CD4-positive, alpha-beta T cell treated with Interleukin-15 for 4 hours (primary cell): Measurements from ENCODE around the gene FBXL7.

ENCODE experiments used
- DNase-seq: peaks from one replicate; pipeline ENCODE4 v3.0.0-alpha.2; 2020; ENCODE audit warnings: low spot score

Gene FBXL7

DNA sequence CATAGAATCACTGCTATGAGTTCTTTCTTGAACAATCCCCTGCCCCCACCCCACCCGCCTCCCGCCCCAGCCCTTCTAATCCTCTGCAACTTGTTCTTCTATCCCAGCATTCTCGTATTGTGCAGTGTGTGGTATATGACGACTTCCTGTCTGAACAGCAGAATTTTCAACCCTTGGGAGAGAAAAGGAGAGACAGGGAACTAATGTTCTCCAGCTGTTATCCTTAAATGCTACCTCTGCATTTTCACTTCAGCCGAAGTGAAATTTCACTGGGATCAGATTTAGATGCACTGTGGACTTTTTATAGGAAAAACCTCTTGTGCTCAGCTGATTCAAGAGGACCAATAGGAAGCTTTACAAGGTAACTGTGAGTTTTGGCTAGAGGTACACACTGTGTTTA lies 2.2 kb downstream of the FBXL7 start:
- no peak for DNase-seq

DNA sequence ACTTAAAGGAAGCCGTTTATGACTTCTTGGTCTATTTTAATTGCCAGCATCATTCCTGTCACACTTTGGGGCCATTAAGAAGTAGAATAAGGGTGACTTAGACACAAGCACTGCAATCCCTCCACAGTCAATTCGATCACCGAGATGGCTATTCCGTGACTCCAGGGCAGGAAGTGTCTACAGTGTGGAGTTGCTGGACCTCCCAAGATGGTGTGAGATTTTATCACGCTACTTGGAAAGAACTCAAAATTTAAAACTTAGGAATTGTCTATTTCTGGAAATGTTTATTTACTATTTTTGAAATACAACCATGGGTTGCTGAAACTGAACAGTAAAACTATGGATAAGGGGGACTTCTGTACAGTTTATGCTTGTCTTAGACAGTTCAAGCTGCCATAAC lies 6.2 kb downstream of the FBXL7 start:
- no peak for DNase-seq

DNA sequence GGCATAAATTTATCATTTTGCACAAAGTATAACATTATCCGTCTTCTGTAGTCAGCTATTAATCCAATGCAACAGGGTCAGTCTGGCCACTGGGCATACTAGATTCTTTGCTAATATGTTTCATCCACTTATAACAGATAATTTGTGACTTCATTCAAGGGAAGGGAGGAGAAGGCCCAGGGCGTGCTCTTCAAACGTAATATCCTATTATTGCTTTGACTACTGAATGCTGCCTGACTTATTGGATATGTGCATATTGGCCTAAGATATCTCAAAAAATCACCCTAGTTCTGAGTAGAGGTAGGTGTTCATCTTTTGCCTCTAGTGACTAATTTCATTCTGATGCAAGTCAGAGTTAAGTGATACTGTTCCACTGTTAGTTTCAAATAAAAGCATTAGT lies 6.9 kb downstream of the FBXL7 start:
- DNase-seq: no peak

DNA sequence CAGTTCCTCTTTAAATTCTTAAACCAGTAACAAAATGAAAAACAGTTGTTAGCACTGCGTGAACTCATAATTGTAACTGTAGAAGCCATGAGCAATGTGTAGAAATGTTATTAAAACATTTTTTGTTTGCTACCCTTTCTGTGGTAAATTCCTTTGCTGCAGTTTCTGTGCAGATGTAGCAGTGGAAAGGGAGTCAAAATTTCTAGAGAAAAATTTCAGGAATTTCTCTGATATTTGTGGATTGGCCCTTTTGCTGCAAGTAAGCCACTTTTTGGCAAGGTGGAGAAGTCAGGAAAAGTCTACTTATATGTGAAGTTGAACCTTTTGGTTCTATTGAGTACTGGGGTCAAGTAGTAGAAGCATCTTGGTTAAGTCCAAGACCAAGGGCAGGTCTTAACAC lies 10.1 kb downstream of the FBXL7 start:
- DNase-seq: no peak

DNA sequence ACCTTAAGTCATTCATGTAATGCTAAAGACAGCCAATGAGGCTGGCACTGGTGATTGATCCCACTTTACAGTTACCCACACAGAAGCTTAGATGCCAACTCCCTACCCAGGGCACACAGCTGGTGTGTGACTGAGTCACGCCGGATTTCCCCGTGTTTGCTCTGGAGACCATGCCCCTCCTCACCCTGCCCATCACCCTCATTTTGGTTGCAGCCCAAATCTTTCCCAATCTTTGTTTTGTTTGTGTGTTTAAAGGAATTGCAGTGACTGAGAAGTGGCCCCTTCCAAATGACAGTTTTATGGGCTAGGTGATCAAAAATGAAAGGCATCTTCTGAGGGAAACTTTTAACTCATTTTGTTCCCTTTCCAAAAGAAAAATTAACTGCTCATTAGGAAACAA lies 10.9 kb downstream of the FBXL7 start:
- no peak for DNase-seq

DNA sequence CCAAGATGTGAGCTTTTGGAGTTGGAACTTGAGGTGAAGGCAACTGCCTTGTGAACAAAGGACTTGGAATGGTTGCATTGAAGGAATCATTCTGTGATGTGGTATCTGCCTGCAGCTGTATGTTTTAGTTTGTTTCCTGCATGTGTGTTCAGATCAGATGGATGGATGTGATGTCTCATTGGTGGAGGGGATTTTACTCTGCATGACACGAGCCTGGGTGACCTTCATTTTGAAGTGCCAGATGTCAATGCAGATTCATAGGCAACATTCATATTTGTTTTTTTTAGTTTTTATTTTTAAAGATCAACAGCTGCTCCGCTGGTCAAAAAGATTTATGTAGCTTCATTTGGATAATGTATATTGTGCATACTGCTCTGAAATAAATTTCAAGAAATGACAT lies 13.5 kb downstream of the FBXL7 start:
- DNase-seq: no peak

DNA sequence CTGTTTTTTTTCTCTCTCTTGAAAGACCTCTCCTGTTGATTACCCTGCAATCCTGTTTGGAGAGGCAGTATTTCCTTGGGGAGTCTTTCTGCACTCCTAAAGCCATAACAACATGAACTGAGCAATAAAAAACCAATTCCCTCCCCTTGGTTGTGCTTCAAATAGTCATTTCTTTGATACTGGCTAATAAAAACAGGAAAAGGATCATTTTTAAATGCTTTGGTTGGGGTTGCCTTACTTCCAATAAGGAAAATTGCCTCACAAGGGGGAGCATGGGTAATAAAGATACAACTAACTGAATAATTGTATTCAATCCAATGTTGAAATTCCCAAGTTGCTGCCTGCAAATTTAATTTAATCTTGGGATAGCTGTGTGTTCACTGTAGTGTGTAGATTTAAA lies 13.9 kb downstream of the FBXL7 start:
- DNase-seq: no peak

DNA sequence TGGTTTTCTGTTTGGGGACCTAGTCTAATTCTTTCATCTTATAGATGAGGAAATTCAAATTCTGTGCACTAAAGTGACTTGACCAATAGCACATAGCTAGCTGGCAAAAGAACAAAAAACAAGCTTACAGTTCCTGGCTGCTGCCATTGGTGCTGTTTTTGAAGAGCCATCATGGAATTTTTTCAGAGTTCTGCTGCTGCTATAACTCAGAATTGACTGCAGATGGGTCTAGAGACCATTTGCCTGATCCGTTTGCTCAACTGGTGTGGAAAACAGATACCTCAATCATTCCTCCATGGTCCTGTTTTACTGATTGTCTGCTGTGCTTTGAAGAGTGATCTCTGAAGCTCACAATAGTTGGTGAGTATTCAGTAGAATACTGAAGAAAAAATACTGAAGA lies 15.2 kb downstream of the FBXL7 start:
- DNase-seq: no peak

DNA sequence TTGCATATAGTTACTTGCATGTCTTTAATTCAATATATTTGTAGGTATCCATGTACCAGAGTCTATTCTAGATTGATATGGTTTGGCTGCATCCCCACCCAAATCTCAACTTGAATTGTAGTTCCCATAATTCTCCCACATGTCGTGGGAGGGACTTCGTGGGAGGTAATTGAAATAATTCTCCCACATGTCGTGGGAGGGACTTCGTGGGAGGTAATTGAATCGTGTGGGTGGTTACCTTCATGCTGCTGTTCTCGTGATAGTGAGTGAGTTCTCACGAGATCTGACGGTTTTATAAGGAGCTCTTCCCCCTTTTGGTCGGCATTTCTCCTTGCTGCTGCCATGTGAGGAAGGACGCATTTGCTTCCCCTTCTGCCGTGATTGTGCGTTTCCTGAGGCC lies 16.5 kb downstream of the FBXL7 start:
- DNase-seq: no peak

DNA sequence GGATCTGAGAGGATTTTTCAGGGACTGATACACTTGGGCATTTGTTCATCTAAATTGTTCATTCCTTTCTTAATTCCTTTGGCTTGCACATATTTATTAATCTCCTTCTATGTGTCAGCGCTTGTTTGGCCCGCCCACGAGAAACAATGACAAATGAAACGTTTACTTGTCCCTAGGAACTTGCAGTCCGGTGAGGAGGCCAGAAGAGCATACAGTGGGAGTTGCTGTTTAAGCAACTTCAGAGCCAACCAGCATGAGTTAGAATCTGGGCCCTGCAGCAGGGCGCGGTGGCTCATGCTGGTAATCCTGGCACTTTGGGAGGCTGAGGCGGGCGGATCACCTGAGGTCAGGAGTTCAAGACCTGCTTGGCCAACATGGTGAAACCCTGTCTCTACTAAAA lies 18.8 kb downstream of the FBXL7 start:
- DNase-seq: no peak

DNA sequence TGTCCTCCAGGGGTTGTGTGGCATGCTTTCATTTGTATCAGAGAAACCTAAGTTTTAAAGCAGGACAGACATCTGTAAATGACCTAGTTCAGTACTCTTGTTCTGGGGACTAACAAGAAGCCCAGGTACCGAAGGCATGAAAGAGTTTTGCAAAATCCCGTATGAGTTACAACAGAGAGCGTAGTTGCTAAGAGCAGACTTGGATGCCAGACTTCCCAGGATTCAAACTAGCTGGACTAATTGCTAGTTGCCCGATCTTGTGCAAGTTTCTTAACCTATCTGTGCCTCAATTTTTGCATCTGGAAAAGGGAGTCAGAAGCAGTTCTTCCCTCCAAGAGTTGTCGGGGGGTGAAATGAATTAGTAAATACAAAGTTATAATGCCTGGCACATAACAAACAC lies 20.9 kb downstream of the FBXL7 start:
- DNase-seq: no peak

DNA sequence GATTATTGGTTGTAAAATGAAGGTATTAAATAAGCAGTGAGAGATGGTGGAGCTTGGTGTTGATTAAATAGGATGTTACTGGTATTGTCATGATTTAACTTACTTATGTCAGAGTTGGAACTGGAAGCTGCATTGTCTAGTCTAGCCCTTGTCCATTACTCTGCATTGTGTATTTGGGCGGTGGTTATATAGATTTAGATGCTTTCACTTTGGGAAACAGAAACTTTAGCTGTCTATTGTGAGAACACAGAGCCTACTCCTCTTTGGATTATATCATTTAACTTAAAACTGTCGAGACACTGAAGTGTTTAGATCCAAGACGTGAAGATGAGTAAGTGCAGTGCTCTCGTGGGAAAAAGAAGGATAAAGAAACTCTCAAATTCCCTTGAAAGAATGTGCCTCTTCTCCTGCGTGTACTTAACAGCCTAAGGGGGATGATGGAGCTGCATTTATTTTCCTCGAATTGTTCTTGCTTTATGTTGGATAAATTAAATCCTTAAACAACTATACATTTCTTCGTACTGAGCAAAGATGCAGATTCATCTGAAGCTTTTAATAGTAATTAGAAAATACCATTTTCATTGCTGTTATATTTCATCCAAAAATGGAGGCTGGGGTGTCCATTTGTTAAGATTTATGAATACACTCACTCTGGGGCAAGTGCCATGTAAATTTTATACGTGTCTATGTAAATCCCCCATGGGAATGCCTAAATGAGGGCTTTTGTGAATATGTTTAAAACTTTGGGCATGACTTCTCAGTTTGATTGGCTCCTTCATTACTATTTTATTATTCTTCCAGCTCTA lies 21.6 kb downstream of the FBXL7 start:
- no peak for DNase-seq

DNA sequence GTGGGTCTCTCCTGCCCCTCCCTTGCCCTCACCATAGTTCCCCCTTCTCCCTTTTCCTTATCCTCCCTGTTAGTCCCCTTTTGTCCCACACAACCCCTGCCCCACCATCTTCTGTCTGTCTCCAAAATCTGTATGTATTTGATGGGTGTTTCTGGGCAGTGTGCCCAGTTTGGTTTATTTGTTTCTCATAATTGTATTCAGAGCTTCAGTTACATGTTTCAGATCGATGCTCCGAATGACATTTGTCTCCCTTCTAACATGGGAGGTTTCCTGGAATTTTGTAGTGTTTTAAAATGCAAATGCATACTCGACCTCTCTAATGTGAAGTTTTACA lies 22.2 kb downstream of the FBXL7 start:
- DNase-seq: no peak

DNA sequence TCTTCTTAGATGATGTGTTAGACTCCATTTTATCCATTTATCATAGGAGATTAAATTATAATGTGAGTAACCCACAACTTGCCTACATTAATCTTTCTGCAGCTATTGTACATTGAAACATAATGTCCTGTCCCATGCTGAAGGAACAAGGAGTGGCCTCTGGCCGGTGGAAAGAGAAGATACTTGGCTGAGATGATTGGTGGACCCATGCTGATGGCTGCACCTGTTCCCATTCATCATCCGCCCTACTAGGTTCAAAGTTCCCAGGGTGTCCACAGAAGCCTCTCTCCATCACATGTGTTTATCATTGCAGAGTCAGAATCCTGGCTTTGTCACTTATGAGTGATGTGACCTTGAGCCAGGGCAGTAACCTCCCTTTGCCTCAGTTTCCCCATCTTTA lies 24.7 kb downstream of the FBXL7 start:
- no peak for DNase-seq

DNA sequence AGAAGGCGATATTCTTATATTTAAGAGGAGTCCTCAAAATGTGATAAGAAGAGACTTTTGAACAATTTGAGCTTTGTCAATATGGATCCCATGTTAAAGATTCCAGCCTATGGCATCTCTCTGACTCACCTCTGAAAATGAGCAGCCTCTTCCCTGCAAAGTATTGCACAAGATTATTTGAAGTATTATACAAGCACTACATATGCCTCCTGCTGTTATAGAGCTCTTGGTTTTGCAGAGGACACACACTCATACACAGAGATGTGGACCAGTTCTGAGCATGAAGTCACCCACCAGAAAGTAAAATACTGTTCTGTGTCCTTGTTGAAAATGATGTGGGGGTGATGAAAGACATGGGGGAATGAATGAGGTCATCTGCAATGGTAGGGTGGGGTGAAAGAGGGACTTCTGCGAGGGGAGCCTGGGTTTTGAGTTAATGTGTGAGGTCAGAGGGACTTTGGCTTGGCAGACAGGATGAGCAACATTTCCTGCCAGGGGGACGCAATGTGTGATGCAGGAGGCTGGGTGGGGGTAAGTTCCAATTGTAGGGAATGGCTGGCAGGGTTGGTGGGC lies 25.8 kb downstream of the FBXL7 start:
- DNase-seq: no peak

DNA sequence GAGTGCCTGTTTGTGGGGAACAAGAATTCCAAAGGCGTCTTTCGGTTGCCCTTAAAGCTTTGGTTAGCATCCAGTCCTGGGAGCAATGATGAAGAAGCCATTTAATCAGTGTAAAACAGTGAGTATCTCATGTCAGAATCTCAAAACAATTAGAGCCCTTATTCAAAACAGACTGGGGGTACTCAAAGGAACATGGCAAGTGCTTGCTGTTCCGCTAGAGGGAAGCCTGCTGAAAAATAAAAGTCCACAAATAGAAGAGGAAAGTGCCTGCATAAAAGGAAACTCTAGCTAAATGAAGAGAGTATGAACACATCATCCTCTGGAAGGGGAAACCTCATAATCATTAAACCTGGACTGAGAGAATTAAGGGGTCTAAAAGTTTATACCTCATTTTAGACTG lies 26.4 kb downstream of the FBXL7 start:
- DNase-seq: no peak

DNA sequence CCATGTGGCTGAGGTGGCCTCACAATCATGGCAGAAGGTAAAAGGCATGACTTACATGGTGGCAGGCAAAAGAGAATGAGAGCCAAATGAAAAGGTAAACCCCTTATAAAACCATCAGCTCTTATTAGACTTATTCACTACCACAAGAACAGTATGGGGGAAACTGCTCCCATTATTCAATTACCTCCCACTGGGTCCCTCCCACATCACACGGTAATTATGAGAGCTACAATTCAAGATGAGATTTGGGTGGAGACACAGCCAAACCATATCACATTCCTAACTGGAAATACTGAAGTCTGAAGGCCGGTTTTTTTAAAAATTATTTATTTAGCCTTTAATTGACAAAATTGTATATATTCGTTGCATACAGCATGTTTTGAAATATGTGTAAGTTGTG lies 28.5 kb downstream of the FBXL7 start:
- DNase-seq: no peak

DNA sequence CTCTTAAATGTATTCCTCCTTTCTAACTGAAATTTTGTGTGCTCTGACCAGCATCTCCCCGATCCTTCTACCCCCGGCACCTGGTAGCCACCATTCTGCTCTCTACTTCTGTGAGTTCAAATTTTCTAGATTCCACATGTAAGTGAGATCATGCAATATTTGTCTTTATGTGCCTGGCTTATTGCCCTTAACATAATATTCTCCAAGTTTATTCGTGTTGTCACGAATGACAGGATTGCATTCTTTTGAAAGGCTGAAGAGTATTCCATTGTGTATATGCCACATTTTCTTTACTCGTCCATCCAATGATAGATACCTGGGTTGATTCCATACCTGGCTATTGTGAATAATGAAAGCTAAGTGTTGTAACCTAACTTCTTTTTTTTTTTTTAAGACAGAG lies 29.0 kb downstream of the FBXL7 start:
- DNase-seq: no peak

DNA sequence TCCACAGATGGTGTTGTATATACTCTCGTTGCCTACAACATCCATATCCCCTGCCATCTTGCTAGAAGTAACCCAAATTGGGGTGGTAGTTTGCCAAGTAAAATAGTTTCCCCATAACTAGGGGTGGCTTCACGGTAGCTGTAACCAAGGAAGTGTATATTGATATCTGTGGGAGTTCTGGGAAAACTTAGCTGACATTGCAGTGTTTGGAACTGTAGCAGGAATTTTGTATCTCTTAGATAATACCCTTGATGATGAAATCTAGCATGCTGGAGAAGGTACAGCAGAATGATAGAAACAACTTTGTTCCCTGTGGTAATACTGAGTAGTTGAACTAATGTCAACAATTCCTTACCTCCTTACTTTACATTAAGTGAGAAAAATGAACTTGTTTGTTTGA lies 29.8 kb downstream of the FBXL7 start:
- no peak for DNase-seq

DNA sequence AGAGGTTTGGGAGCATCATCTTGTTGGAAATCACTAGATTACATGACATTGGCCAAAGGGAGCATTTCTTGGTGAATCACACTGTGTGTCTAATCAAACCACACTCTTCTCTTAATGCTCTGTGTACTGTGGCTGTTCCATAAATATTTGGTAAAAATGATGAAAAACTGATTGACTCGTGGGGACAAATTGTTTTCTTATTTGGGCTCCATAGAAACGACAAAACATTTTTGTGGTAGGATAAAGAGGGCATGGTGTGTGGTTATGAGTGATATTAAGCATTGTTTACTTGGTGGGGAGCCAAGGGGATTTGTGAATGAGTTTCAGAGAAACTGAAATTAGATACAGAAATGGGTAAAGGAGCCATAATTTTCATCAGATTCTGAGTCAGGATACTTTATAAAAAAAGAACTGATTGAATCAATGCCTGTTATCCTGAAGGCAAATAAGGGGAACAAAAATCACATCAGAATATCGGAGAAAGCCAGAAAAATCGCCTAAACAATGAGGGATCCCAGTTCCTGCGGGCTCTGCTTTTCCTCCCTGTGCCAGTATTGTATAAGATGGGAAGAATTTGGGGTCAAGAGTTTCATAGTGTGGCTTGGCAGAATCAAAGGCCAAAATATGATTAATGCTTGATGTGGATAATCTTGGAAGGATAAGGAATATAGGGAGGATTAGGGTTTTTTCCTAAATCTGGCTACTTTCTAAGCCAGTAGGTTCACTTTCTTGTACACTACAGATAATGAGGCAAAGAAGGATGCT lies 33.3 kb downstream of the FBXL7 start:
- DNase-seq: no peak

DNA sequence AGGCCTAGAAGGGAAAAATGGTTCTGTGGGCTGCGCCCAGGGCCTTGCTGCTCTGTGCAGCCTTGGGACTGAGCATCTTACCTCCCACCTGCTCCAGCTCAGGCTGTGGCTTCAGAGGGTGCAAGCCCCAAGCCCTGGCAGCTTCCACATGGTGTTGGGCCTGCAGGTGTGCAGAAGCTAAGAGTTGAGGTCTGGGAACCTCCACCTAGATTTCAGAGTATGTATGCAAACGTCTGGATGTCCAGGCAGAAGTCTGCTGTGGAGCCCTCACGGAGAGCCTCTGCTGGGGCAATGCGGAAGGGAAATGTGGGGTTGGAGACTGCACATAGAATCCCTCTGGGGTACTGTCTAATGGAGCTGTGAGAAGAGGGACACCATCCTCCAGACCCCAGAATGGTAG lies 36.0 kb downstream of the FBXL7 start:
- no peak for DNase-seq

DNA sequence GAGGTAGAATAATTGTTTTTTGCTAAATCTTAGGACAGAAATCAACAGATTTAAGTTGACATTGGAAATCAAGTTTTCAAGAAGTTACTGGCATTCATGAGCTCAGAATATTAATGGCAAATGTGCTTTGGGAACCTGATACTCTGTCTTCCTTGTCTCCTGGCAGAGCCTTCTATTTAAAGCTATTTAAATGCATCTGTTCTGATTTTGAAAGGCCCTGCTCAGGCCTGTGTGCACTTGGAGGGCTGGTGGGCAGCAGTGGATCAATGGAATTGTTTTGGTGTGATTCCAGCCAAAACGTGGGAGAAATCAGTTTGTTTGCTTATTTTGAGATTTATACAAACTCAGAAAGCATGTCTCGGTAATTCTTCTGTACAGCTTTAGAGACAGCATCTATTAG lies 38.5 kb downstream of the FBXL7 start:
- no peak for DNase-seq

DNA sequence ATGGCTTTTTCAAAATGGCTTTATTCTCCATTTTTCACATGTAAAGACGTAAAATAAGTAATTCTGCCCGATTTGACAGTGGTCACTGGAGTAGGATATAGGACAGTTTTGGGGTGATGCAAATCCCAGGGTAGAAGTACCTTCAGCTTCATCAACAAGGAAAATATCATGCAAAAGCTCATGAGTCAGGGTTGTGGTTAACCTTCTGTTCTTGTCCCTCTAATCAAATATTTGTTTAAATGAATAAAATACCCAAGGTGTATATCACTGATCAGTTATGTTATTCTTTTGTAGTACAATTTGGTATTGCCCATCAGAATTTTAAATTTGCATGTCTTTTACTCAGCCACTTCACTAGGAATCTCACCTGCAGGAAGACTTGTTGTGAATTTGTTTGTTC lies 40.0 kb downstream of the FBXL7 start:
- DNase-seq: no peak

DNA sequence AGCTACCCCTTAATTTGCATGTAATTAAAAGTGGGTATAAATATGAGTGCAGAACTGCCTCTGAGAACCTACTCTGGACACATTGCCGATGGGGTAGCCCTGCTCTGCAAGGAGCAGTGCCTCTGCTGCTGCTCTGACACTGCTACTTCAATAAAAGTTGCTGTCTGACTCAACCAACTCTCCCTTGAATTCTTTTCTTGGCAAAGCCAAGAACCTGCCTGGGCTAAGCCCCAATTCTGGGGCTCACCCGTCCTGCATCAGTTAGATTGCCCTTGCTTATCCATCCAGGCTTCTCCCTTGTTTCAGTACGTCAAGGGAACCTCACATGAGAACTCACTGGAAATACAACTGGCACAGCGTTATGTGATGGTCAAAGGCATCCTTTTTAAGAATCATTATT lies 44.1 kb downstream of the FBXL7 start:
- no peak for DNase-seq
